WTC11 (cell line): Measurements from ENCODE around the gene CPNE5. TPM values are rescaled to one million over a fixed set of nuclear protein-coding genes. Genes with fewer than 3 reads are reported as not detected.

Source experiments
- ATAC-seq: fragments of 200-7000 bp; cut with Tn5 transposase; 2 replicates; pipeline ENCODE4 v1.10.0; 2021; ENCODE audit warnings: mild to moderate bottlenecking, moderate library complexity
- CTCF ChIA-PET: fragments of 300-600 bp; sonication (Branson Sonifier 250); formaldehyde crosslinking; loops from one replicate; lab custom pipeline; 2021; ENCODE audit warnings: antibody characterized with exemption; lab: Charles Lee
- POLR2A ChIA-PET: fragments of 350-600 bp; sonication (Branson Sonifier 250); formaldehyde crosslinking; loops from one replicate; lab custom pipeline; 2021; ENCODE audit warnings: antibody characterized with exemption; lab: Charles Lee
- DNase-seq: peaks from one replicate; pipeline ENCODE4 v3.0.0; 2021; ENCODE audit warnings: low spot score
- H3K27ac Mint-ChIP-seq: 2 replicates; pipeline ENCODE4 v1.8.0; 2021; ENCODE audit warnings: mixed read lengths
- H3K27me3 Mint-ChIP-seq: 2 replicates; pipeline ENCODE4 v1.8.0; 2021; ENCODE audit warnings: low read depth, mild to moderate bottlenecking, moderate library complexity, mixed read lengths
- H3K36me3 Mint-ChIP-seq: 2 replicates; pipeline ENCODE4 v1.8.0; 2021; ENCODE audit warnings: mixed read lengths
- H3K4me1 Mint-ChIP-seq: 2 replicates; pipeline ENCODE4 v1.8.0; 2022; ENCODE audit warnings: mixed read lengths
- H3K4me3 Mint-ChIP-seq: 2 replicates; pipeline ENCODE4 v1.8.0; 2021; ENCODE audit warnings: mild to moderate bottlenecking, moderate library complexity, mixed read lengths
- H3K9me3 Mint-ChIP-seq: 2 replicates; pipeline ENCODE4 v1.8.0; 2021; ENCODE audit warnings: mixed read lengths
- E2F5 ChIP-seq: sonication (generic); formaldehyde crosslinking; IDR thresholded peaks from 2 replicates; pipeline ENCODE4 v1.8.1; 2022; ENCODE audit warnings: mild to moderate bottlenecking, moderate library complexity, missing genetic modification reagents
- ERG ChIP-seq: fragments of 250-450 bp; sonication (Bioruptor Pico); IDR thresholded peaks from 2 replicates; pipeline ENCODE4 v1.8.0; 2021; ENCODE audit warnings: mild to moderate bottlenecking
- FOXK1 ChIP-seq: sonication (generic); formaldehyde crosslinking; IDR thresholded peaks from 2 replicates; pipeline ENCODE4 v1.8.0; 2022; ENCODE audit warnings: mild to moderate bottlenecking, moderate library complexity, missing genetic modification reagents
- IRF2 ChIP-seq: sonication (generic); formaldehyde crosslinking; IDR thresholded peaks from 2 replicates; pipeline ENCODE4 v1.8.0; 2022; ENCODE audit warnings: low read depth, missing genetic modification reagents, borderline replicate concordance
- NR1H2 ChIP-seq: sonication (generic); formaldehyde crosslinking; IDR thresholded peaks from 2 replicates; pipeline ENCODE4 v1.9.0; 2021; ENCODE audit warnings: mild to moderate bottlenecking, moderate library complexity, missing genetic modification reagents
- NR2C2 ChIP-seq: sonication (generic); formaldehyde crosslinking; IDR thresholded peaks from 2 replicates; pipeline ENCODE4 v1.8.0; 2022; ENCODE audit warnings: mild to moderate bottlenecking, missing genetic modification reagents
- OVOL2 ChIP-seq: fragments of 250-450 bp; sonication (Bioruptor Pico); IDR thresholded peaks from 2 replicates; pipeline ENCODE4 v1.9.0; 2021; ENCODE audit warnings: mild to moderate bottlenecking, borderline replicate concordance
- USF1 ChIP-seq: sonication (generic); formaldehyde crosslinking; IDR thresholded peaks from 2 replicates; pipeline ENCODE4 v1.8.0; 2022; ENCODE audit warnings: mild to moderate bottlenecking, missing genetic modification reagents
- ZBTB21 ChIP-seq: sonication (generic); formaldehyde crosslinking; IDR thresholded peaks from 2 replicates; pipeline ENCODE4 v1.8.1; 2023; ENCODE audit warnings: mild to moderate bottlenecking, missing genetic modification reagents, borderline replicate concordance
- ZNF138 ChIP-seq: sonication (generic); formaldehyde crosslinking; conservative IDR thresholded peaks from 2 replicates; pipeline ENCODE4 v1.8.1; 2022; ENCODE audit warnings: mild to moderate bottlenecking, moderate library complexity, missing genetic modification reagents
- ZNF317 ChIP-seq: sonication (generic); formaldehyde crosslinking; IDR thresholded peaks from 2 replicates; pipeline ENCODE4 v1.8.1; 2023; ENCODE audit warnings: low read depth, mild to moderate bottlenecking, moderate library complexity, missing genetic modification reagents, borderline replicate concordance
- ZNF416 ChIP-seq: fragments of 250-450 bp; sonication (Bioruptor Pico); IDR thresholded peaks from 2 replicates; pipeline ENCODE4 v1.9.0; 2021; ENCODE audit warnings: mild to moderate bottlenecking, inconsistent platforms
- ZNF425 ChIP-seq: fragments of 250-450 bp; sonication (Bioruptor Pico); conservative IDR thresholded peaks from 2 replicates; pipeline ENCODE4 v1.9.0; 2021; ENCODE audit warnings: mild to moderate bottlenecking
- total RNA-seq: library from RNA; stranded (reverse); gene quantifications from 3 replicates; pipeline ENCODE4 v1.2.3, GENCODE V29; 2021
- TF ChIP-seq, protein P1 (sequence below): sonication (generic); formaldehyde crosslinking; IDR thresholded peaks from 2 replicates; pipeline ENCODE4 v1.8.1; 2023; ENCODE audit warnings: mild to moderate bottlenecking, missing genetic modification reagents
- TF ChIP-seq, protein P2 (sequence below): sonication (generic); formaldehyde crosslinking; IDR thresholded peaks from 2 replicates; pipeline ENCODE4 v1.8.1; 2022; ENCODE audit warnings: low read depth, missing genetic modification reagents, borderline replicate concordance
- TF ChIP-seq, protein P3 (sequence below): sonication (generic); formaldehyde crosslinking; IDR thresholded peaks from 2 replicates; pipeline ENCODE4 v1.8.0; 2023; ENCODE audit warnings: mild to moderate bottlenecking, missing genetic modification reagents
- TF ChIP-seq, protein P4 (sequence below): sonication (generic); formaldehyde crosslinking; IDR thresholded peaks from 2 replicates; pipeline ENCODE4 v1.8.0; 2023; ENCODE audit warnings: missing genetic modification reagents, mild to moderate bottlenecking, borderline replicate concordance

The CPNE5 gene
- total RNA-seq, 1 experiment from 2014 or later: 0.44 TPM

- ChIA-PET POLR2A (no interaction called here), CTCF (interaction anchor here (0.6 to 0.9 kb wide), 3 partner anchors 43 to 465 kb away, joined by 3 read pairs; no protein-coding TSS in a partner anchor)
- Mint-ChIP-seq H3K4me3 (no peak overlapping the region), H3K4me1 (peaks cover 35% of the 10 kb centered on the region), H3K27me3 (no peaks in the 10 kb centered on the region), H3K36me3 (no peaks in the 10 kb centered on the region), H3K27ac (no peak overlapping the region), H3K9me3 (no peaks in the 10 kb centered on the region)
- ATAC-seq (no peak), DNase-seq (no peak)
- no peak for TF ChIP-seq ERG
- no peak for TF ChIP-seq NR1H2 (CRISPR knock-in tag)
- TF ChIP-seq, protein P1, sequence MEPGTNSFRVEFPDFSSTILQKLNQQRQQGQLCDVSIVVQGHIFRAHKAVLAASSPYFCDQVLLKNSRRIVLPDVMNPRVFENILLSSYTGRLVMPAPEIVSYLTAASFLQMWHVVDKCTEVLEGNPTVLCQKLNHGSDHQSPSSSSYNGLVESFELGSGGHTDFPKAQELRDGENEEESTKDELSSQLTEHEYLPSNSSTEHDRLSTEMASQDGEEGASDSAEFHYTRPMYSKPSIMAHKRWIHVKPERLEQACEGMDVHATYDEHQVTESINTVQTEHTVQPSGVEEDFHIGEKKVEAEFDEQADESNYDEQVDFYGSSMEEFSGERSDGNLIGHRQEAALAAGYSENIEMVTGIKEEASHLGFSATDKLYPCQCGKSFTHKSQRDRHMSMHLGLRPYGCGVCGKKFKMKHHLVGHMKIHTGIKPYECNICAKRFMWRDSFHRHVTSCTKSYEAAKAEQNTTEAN: no peak
- TF ChIP-seq ZNF138 (CRISPR knock-in tag): no peak
- no peak for TF ChIP-seq ZNF317 (CRISPR knock-in tag)
- TF ChIP-seq ZBTB21 (CRISPR knock-in tag): no peak
- no peak for TF ChIP-seq OVOL2 (CRISPR knock-in tag)
These were observed 13.2 kb downstream of the CPNE5 start for GRCh38 chr6:36825994-36826393.

DNA sequence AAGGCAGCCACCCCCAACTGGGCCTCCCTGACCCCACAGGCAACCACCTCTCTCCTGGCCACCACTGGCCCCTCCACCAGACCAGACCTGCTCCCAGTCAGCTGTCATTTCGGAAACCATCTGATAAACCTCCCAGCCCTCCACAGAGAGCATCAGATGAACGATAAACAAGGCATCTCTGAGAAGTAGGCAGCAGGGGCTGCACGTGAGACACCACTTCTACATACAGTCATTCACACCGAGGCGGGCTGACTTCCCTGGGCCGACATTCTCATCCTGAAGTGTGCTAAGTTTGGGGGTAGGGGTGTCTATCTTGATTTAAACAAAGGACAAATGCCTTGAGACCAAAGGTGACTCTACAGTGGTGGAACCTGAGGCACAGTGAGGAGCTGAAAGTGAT lies 13.8 kb downstream of the CPNE5 start:
- DNase-seq (no peak), ATAC-seq (no peak)
- H3K27me3 Mint-ChIP-seq: no peaks in the 10 kb centered on the region
- H3K9me3 Mint-ChIP-seq: no peaks in the 10 kb centered on the region
- peaks cover 35% of the 10 kb centered on the region for H3K4me1 Mint-ChIP-seq
- ChIA-PET POLR2A (no interaction called here), CTCF (interaction anchor here (0.6 to 0.8 kb wide), 2 partner anchors 43 to 465 kb away, joined by 3 read pairs; no protein-coding TSS in a partner anchor)
- no peak overlapping the region for H3K4me3 Mint-ChIP-seq
- no peak overlapping the region for H3K27ac Mint-ChIP-seq
- H3K36me3 Mint-ChIP-seq: no peaks in the 10 kb centered on the region
- TF ChIP-seq IRF2 (CRISPR knock-in tag) (no peak), ZBTB21 (CRISPR knock-in tag) (no peak), ZNF416 (CRISPR knock-in tag) (no peak), NR2C2 (CRISPR knock-in tag) (no peak), ZNF425 (CRISPR knock-in tag) (no peak), FOXK1 (CRISPR knock-in tag) (no peak), NR1H2 (CRISPR knock-in tag) (no peak), E2F5 (CRISPR knock-in tag) (no peak), USF1 (CRISPR knock-in tag) (no peak)
- TF ChIP-seq, protein P2, sequence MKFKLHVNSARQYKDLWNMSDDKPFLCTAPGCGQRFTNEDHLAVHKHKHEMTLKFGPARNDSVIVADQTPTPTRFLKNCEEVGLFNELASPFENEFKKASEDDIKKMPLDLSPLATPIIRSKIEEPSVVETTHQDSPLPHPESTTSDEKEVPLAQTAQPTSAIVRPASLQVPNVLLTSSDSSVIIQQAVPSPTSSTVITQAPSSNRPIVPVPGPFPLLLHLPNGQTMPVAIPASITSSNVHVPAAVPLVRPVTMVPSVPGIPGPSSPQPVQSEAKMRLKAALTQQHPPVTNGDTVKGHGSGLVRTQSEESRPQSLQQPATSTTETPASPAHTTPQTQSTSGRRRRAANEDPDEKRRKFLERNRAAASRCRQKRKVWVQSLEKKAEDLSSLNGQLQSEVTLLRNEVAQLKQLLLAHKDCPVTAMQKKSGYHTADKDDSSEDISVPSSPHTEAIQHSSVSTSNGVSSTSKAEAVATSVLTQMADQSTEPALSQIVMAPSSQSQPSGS: no peak
- TF ChIP-seq, protein P3, sequence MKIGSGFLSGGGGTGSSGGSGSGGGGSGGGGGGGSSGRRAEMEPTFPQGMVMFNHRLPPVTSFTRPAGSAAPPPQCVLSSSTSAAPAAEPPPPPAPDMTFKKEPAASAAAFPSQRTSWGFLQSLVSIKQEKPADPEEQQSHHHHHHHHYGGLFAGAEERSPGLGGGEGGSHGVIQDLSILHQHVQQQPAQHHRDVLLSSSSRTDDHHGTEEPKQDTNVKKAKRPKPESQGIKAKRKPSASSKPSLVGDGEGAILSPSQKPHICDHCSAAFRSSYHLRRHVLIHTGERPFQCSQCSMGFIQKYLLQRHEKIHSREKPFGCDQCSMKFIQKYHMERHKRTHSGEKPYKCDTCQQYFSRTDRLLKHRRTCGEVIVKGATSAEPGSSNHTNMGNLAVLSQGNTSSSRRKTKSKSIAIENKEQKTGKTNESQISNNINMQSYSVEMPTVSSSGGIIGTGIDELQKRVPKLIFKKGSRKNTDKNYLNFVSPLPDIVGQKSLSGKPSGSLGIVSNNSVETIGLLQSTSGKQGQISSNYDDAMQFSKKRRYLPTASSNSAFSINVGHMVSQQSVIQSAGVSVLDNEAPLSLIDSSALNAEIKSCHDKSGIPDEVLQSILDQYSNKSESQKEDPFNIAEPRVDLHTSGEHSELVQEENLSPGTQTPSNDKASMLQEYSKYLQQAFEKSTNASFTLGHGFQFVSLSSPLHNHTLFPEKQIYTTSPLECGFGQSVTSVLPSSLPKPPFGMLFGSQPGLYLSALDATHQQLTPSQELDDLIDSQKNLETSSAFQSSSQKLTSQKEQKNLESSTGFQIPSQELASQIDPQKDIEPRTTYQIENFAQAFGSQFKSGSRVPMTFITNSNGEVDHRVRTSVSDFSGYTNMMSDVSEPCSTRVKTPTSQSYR (CRISPR knock-in tag): no peak
- TF ChIP-seq, protein P1: no peak
- TF ChIP-seq, protein P4, sequence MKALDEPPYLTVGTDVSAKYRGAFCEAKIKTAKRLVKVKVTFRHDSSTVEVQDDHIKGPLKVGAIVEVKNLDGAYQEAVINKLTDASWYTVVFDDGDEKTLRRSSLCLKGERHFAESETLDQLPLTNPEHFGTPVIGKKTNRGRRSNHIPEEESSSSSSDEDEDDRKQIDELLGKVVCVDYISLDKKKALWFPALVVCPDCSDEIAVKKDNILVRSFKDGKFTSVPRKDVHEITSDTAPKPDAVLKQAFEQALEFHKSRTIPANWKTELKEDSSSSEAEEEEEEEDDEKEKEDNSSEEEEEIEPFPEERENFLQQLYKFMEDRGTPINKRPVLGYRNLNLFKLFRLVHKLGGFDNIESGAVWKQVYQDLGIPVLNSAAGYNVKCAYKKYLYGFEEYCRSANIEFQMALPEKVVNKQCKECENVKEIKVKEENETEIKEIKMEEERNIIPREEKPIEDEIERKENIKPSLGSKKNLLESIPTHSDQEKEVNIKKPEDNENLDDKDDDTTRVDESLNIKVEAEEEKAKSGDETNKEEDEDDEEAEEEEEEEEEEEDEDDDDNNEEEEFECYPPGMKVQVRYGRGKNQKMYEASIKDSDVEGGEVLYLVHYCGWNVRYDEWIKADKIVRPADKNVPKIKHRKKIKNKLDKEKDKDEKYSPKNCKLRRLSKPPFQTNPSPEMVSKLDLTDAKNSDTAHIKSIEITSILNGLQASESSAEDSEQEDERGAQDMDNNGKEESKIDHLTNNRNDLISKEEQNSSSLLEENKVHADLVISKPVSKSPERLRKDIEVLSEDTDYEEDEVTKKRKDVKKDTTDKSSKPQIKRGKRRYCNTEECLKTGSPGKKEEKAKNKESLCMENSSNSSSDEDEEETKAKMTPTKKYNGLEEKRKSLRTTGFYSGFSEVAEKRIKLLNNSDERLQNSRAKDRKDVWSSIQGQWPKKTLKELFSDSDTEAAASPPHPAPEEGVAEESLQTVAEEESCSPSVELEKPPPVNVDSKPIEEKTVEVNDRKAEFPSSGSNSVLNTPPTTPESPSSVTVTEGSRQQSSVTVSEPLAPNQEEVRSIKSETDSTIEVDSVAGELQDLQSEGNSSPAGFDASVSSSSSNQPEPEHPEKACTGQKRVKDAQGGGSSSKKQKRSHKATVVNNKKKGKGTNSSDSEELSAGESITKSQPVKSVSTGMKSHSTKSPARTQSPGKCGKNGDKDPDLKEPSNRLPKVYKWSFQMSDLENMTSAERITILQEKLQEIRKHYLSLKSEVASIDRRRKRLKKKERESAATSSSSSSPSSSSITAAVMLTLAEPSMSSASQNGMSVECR (CRISPR knock-in tag): no peak
